Bronchial epithelial cell (primary cell): ENCODE measurements around the gene IFNAR2. TPM values are rescaled to one million over a fixed set of nuclear protein-coding genes. Genes with fewer than 3 reads are reported as not detected.

Experiments
- DNase-seq: peaks from one replicate; pipeline ENCODE4 v3.0.0-alpha.2; 2010; ENCODE audit warnings: low read depth
- FAIRE-seq: peaks from 2 replicates; lab custom pipeline; 2011; peaks lifted over from hg19 to GRCh38; lab: Jason Lieb, UNC
- H3K27me3 ChIP-seq: 2 replicates; pipeline ENCODE4 v1.5.1; 2011; ENCODE audit warnings: low read length; ENCODE audit not compliant: control insufficient read depth, insufficient read depth
- H3K36me3 ChIP-seq: 2 replicates; pipeline ENCODE4 v1.5.1; 2011; ENCODE audit warnings: low read length; ENCODE audit not compliant: control insufficient read depth, insufficient read depth
- H3K4me3 ChIP-seq: 2 replicates; pipeline ENCODE4 v1.5.1; 2011; ENCODE audit warnings: mild to moderate bottlenecking, low read depth, low read length, control low read depth
- total RNA-seq: library from RNA; depleted of rRNA; stranded (reverse); fragments of >200 nt; gene quantifications from 2 replicates; pipeline ENCODE4 v1.2.1, GENCODE V29; 2014
- TF ChIP-seq, protein P1 (sequence below): IDR thresholded peaks from 2 replicates; pipeline ENCODE4 v1.5.1; 2011; ENCODE audit warnings: mild to moderate bottlenecking, moderate library complexity, low read length, control low read depth, inconsistent platforms; ENCODE audit not compliant: insufficient read depth, severe bottlenecking

The IFNAR2 gene
- total RNA-seq, 1 donor from 2014 or later, result 2.1 TPM

GRCh38 chr21:33231526-33231925 is 1.8 kb downstream of the IFNAR2 start:
- DNase-seq (no peak), FAIRE-seq (no peak)
- TF ChIP-seq, protein P1, sequence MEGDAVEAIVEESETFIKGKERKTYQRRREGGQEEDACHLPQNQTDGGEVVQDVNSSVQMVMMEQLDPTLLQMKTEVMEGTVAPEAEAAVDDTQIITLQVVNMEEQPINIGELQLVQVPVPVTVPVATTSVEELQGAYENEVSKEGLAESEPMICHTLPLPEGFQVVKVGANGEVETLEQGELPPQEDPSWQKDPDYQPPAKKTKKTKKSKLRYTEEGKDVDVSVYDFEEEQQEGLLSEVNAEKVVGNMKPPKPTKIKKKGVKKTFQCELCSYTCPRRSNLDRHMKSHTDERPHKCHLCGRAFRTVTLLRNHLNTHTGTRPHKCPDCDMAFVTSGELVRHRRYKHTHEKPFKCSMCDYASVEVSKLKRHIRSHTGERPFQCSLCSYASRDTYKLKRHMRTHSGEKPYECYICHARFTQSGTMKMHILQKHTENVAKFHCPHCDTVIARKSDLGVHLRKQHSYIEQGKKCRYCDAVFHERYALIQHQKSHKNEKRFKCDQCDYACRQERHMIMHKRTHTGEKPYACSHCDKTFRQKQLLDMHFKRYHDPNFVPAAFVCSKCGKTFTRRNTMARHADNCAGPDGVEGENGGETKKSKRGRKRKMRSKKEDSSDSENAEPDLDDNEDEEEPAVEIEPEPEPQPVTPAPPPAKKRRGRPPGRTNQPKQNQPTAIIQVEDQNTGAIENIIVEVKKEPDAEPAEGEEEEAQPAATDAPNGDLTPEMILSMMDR, result no peak
- H3K36me3 ChIP-seq, result no peaks in the 10 kb centered on the region
- H3K4me3 ChIP-seq, result no peak overlapping the region
- no peaks in the 10 kb centered on the region for H3K27me3 ChIP-seq

- FAIRE-seq (no peak), DNase-seq (no peak)
- TF ChIP-seq, protein P1, result no peak
- no peaks in the 10 kb centered on the region for H3K36me3 ChIP-seq
- no peak overlapping the region for H3K4me3 ChIP-seq
- H3K27me3 ChIP-seq, result no peaks in the 10 kb centered on the region
Observed at GRCh38 chr21:33232291-33233034, 2.7 kb downstream of the IFNAR2 start.

GRCh38 chr21:33234635-33235520 is 5.1 kb downstream of the IFNAR2 start:
- Histone ChIP-seq H3K4me3 (no peak overlapping the region), H3K27me3 (no peaks in the 10 kb centered on the region), H3K36me3 (no peaks in the 10 kb centered on the region)
- DNase-seq, result no peak
- TF ChIP-seq, protein P1, result no peak
- FAIRE-seq, result no peak

- H3K4me3 ChIP-seq, result no peak overlapping the region
- H3K36me3 ChIP-seq, result no peaks in the 10 kb centered on the region
- TF ChIP-seq, protein P1, result no peak
- H3K27me3 ChIP-seq, result no peaks in the 10 kb centered on the region
- FAIRE-seq (no peak), DNase-seq (no peak)
Observed at GRCh38 chr21:33236013-33236686, 6.4 kb downstream of the IFNAR2 start.

DNA sequence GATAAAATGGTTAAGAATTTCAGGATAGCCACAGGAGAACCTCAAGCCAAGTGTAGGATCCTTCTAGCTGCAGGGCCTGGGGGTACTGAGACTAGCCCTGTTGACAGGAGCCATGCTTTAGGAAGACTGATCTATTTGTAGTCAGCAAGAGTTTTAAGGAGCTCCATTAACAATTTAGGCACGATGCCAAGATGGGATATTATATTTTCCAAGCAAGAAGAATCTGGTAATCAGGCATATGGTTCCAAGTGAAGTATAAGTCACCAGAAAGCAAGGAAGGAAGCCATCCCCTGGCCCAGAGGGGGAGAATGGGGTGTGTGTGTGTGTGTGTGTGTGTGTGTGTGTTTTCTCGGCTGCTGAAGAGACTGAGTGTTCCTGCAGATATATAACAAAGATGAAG is 7.0 kb downstream of the IFNAR2 start:
- TF ChIP-seq, protein P1, result no peak
- Histone ChIP-seq H3K27me3 (no peaks in the 10 kb centered on the region), H3K4me3 (no peak overlapping the region), H3K36me3 (no peaks in the 10 kb centered on the region)
- DNase-seq, result no peak
- no peak for FAIRE-seq
